HepG2 (cell line): ENCODE data around the gene PPP1R16B. TPM values are rescaled to one million over a fixed set of nuclear protein-coding genes. Genes with fewer than 3 reads are reported as not detected.

ENCODE experiments used
- ARHGAP35 ChIP-seq: sonication (generic); formaldehyde crosslinking; IDR thresholded peaks from 2 replicates; pipeline ENCODE4 v1.9.0; 2022; ENCODE audit warnings: mild to moderate bottlenecking, inconsistent platforms, moderate library complexity, missing genetic modification reagents, borderline replicate concordance
- ATF7 ChIP-seq, 2 experiments: fragments of 450-650 bp in 1 of 2; sonication (generic) in 1 of 2; formaldehyde crosslinking in 1 of 2; IDR thresholded peaks; 2 replicates each; pipeline versions ENCODE4 v1.4.0 to v1.6.1; 2016 to 2020; ENCODE audit warnings: antibody characterized with exemption in 1 of 2, mild to moderate bottlenecking in 1 of 2, missing genetic modification reagents in 1 of 2
- CHCHD3 ChIP-seq: sonication (generic); formaldehyde crosslinking; IDR thresholded peaks from 2 replicates; pipeline ENCODE4 v1.8.0; 2022; ENCODE audit warnings: mild to moderate bottlenecking, missing genetic modification reagents, moderate library complexity
- GABPB1 ChIP-seq: IDR thresholded peaks from 2 replicates; pipeline ENCODE4 v1.6.1; 2016; ENCODE audit warnings: mild to moderate bottlenecking, missing genetic modification reagents, moderate library complexity, missing compliant biosample characterization
- KMT2A ChIP-seq: sonication (generic); formaldehyde crosslinking; IDR thresholded peaks from 2 replicates; pipeline ENCODE4 v1.4.0; 2020; ENCODE audit warnings: missing genetic modification reagents
- MIXL1 ChIP-seq: IDR thresholded peaks from 2 replicates; pipeline ENCODE4 v1.6.1; 2016
- SNAPC2 ChIP-seq: sonication (generic); formaldehyde crosslinking; IDR thresholded peaks from 2 replicates; pipeline ENCODE4 v1.8.1; 2022; ENCODE audit warnings: mild to moderate bottlenecking, missing genetic modification reagents
- ZFX ChIP-seq: sonication (generic); formaldehyde crosslinking; IDR thresholded peaks from 2 replicates; pipeline ENCODE4 v1.4.0; 2020; ENCODE audit warnings: mild to moderate bottlenecking, low read depth, missing genetic modification reagents, moderate library complexity
- ZNF343 ChIP-seq: sonication (generic); formaldehyde crosslinking; IDR thresholded peaks from 2 replicates; pipeline ENCODE4 v1.4.0; 2020; ENCODE audit warnings: mild to moderate bottlenecking, missing genetic modification reagents
- polyA plus RNA-seq, 8 experiments: library from polyadenylated mRNA; depleted of rRNA in 3 of 8; stranded (reverse) in 7 of 8; unstranded in 1 of 8; fragments of >200 nt; fragmentation: Illumina TruSeq in 4 of 8; extraction: Trizol in 4 of 8; gene quantifications; 2 replicates each; pipeline versions ENCODE4 v1.2.1 to v1.2.3, GENCODE V29; 2011 to 2016; ENCODE audit warnings: low read depth in 4 of 8, missing spikeins in 1 of 8, mixed read lengths in 1 of 8; ENCODE audit not compliant: insufficient read depth in 1 of 8
- total RNA-seq, 5 experiments: library from RNA; depleted of rRNA; stranded (reverse); fragments of >200 nt; fragmentation: Illumina TruSeq; extraction: Trizol; gene quantifications; 2 replicates each; pipeline ENCODE4 v1.2.3, GENCODE V29; 2016; ENCODE audit warnings: low read depth in 1 of 5
- TF ChIP-seq, protein P1 (sequence below): sonication (generic); formaldehyde crosslinking; IDR thresholded peaks from 2 replicates; pipeline ENCODE4 v1.4.0; 2020; ENCODE audit warnings: missing genetic modification reagents, borderline replicate concordance
- TF ChIP-seq, protein P2 (sequence below): IDR thresholded peaks from 2 replicates; pipeline ENCODE4 v1.6.1; 2016; ENCODE audit warnings: missing compliant biosample characterization, missing genetic modification reagents, borderline replicate concordance
- TF ChIP-seq, protein P3 (sequence below): sonication (generic); formaldehyde crosslinking; IDR thresholded peaks from one replicate; pipeline ENCODE4 v1.5.1; 2020; ENCODE audit warnings: mild to moderate bottlenecking, missing genetic modification reagents; ENCODE audit errors: not compliant biosample characterization

Gene PPP1R16B
- total and polyA plus RNA-seq, 2 of the 13 experiments (the other 11 are each of a cell fraction or from before 2014, with no cell fraction given), result 0.02 to 0.11 TPM

DNA sequence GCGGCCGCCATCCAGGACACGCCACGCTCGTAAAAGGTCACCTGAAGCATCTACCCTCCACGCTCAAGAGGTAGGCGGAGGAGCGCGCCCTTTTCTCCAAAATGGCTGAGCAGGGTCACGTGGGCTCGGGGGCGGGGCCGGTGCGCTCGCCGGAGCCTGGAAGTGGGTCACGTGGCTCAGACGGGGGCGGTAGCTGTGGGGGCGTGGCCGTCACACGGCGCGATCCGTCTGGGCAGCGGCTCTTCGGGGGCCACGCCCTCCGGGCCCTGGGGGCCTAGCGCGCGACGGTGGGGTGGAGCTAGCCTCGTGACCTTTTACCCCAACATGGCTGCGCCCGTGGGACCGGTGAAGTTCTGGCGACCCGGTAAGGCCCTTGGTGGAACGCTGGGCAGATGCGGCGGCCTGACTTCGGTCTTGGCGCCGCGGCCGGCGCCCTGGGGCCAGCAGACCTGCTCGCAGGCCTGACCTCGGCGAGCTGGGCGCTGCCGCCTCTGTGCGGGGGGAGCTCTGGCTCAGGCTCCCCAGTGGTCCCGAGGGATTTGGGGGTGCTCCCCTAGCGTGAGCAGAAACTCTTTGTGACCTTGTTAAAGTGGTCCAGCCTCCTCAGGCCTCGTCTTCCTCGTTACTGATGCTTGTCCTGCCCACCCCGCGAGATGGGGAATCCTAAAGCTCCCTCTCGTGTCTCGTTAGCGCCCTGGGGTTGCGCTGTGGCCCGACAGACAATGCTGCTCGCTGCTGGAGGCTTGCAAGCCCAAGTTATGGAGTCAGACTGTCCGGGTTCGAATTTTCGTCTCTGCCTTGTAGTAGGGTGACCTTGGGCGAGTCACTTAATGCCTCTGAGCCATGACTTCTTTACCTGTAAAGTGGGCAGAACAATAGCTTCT, 156.8 kb downstream of the PPP1R16B start, which contains the start of gene DHX35 (continued):
- TF ChIP-seq CHCHD3 (CRISPR knock-in tag), result no peak
- peak; percentile 97; the same call in 1 of the 2 replicates for TF ChIP-seq ZNF343 (CRISPR knock-in tag)
- TF ChIP-seq ARHGAP35 (CRISPR knock-in tag), result peak; percentile 77; the same call in 1 of the 2 replicates
- TF ChIP-seq, protein P1, sequence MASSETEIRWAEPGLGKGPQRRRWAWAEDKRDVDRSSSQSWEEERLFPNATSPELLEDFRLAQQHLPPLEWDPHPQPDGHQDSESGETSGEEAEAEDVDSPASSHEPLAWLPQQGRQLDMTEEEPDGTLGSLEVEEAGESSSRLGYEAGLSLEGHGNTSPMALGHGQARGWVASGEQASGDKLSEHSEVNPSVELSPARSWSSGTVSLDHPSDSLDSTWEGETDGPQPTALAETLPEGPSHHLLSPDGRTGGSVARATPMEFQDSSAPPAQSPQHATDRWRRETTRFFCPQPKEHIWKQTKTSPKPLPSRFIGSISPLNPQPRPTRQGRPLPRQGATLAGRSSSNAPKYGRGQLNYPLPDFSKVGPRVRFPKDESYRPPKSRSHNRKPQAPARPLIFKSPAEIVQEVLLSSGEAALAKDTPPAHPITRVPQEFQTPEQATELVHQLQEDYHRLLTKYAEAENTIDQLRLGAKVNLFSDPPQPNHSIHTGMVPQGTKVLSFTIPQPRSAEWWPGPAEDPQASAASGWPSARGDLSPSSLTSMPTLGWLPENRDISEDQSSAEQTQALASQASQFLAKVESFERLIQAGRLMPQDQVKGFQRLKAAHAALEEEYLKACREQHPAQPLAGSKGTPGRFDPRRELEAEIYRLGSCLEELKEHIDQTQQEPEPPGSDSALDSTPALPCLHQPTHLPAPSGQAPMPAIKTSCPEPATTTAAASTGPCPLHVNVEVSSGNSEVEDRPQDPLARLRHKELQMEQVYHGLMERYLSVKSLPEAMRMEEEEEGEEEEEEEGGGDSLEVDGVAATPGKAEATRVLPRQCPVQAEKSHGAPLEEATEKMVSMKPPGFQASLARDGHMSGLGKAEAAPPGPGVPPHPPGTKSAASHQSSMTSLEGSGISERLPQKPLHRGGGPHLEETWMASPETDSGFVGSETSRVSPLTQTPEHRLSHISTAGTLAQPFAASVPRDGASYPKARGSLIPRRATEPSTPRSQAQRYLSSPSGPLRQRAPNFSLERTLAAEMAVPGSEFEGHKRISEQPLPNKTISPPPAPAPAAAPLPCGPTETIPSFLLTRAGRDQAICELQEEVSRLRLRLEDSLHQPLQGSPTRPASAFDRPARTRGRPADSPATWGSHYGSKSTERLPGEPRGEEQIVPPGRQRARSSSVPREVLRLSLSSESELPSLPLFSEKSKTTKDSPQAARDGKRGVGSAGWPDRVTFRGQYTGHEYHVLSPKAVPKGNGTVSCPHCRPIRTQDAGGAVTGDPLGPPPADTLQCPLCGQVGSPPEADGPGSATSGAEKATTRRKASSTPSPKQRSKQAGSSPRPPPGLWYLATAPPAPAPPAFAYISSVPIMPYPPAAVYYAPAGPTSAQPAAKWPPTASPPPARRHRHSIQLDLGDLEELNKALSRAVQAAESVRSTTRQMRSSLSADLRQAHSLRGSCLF, result peak; percentile 58; the same call in 1 of the 2 replicates
- TF ChIP-seq ATF7 (IDR thresholded peaks at IDR 0.05), result no peak
- 0 out of 2 replicates have a peak, but pooled peaks have one; percentile 30 for TF ChIP-seq ATF7 (CRISPR knock-in tag; IDR thresholded peaks at IDR 0.05)
- TF ChIP-seq, protein P2, sequence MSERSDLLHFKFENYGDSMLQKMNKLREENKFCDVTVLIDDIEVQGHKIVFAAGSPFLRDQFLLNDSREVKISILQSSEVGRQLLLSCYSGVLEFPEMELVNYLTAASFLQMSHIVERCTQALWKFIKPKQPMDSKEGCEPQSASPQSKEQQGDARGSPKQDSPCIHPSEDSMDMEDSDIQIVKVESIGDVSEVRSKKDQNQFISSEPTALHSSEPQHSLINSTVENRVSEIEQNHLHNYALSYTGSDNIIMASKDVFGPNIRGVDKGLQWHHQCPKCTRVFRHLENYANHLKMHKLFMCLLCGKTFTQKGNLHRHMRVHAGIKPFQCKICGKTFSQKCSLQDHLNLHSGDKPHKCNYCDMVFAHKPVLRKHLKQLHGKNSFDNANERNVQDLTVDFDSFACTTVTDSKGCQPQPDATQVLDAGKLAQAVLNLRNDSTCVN (CRISPR knock-in tag), result peak; percentile 75; the same call in 1 of the 2 replicates
- TF ChIP-seq KMT2A (CRISPR knock-in tag), result peak; percentile 98
- peak; percentile 74; the same call in 1 of the 2 replicates for TF ChIP-seq SNAPC2 (CRISPR knock-in tag)
- TF ChIP-seq, protein P3, sequence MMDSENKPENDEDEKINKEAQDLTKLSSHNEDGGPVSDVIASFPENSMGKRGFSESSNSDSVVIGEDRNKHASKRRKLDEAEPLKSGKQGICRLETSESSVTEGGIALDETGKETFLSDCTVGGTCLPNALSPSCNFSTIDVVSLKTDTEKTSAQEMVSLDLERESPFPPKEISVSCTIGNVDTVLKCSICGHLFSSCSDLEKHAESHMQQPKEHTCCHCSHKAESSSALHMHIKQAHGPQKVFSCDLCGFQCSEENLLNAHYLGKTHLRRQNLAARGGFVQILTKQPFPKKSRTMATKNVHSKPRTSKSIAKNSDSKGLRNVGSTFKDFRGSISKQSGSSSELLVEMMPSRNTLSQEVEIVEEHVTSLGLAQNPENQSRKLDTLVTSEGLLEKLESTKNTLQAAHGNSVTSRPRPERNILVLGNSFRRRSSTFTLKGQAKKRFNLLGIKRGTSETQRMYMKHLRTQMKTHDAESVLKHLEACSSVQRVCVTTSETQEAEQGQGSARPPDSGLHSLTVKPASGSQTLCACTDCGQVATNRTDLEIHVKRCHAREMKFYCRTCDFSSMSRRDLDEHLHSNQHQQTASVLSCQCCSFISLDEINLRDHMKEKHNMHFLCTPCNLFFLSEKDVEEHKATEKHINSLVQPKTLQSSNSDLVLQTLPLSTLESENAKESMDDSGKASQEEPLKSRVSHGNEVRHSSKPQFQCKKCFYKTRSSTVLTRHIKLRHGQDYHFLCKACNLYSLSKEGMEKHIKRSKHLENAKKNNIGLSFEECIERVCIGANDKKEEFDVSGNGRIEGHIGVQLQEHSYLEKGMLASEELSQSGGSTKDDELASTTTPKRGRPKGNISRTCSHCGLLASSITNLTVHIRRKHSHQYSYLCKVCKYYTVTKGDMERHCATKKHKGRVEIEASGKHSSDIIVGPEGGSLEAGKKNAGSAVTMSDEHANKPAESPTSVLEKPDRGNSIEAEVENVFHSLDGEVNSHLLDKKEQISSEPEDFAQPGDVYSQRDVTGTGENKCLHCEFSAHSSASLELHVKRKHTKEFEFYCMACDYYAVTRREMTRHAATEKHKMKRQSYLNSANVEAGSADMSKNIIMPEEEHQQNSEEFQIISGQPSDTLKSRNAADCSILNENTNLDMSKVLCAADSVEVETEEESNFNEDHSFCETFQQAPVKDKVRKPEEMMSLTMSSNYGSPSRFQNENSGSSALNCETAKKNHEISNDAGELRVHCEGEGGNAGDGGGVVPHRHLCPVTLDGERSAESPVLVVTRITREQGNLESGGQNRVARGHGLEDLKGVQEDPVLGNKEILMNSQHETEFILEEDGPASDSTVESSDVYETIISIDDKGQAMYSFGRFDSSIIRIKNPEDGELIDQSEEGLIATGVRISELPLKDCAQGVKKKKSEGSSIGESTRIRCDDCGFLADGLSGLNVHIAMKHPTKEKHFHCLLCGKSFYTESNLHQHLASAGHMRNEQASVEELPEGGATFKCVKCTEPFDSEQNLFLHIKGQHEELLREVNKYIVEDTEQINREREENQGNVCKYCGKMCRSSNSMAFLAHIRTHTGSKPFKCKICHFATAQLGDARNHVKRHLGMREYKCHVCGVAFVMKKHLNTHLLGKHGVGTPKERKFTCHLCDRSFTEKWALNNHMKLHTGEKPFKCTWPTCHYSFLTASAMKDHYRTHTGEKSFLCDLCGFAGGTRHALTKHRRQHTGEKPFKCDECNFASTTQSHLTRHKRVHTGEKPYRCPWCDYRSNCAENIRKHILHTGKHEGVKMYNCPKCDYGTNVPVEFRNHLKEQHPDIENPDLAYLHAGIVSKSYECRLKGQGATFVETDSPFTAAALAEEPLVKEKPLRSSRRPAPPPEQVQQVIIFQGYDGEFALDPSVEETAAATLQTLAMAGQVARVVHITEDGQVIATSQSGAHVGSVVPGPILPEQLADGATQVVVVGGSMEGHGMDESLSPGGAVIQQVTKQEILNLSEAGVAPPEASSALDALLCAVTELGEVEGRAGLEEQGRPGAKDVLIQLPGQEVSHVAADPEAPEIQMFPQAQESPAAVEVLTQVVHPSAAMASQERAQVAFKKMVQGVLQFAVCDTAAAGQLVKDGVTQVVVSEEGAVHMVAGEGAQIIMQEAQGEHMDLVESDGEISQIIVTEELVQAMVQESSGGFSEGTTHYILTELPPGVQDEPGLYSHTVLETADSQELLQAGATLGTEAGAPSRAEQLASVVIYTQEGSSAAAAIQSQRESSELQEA (CRISPR knock-in tag), result peak; percentile 99
- TF ChIP-seq MIXL1 (CRISPR knock-in tag), result peak; percentile 52
- TF ChIP-seq ZFX (CRISPR knock-in tag), result peak; percentile 99
- peak; percentile 91 for TF ChIP-seq GABPB1 (CRISPR knock-in tag)
